ENCODE data around the gene TMEM51. TPM values are rescaled to one million over a fixed set of nuclear protein-coding genes. Genes with fewer than 3 reads are reported as not detected.

The TMEM51 gene
- total and polyA plus RNA-seq, 10 of the 15 experiments (the other 5 are each of a cell fraction or from before 2014, with no cell fraction given) = 0.55 to 4.8 (median 3.1) TPM

- no peak overlapping the region for H3K4me2 ChIP-seq (ENCODE audit: control insufficient read depth, insufficient read depth)
- no peaks in the 10 kb centered on the region for H3K79me2 ChIP-seq (ENCODE audit: control insufficient read depth, insufficient read depth, low read length)
- no peak overlapping the region for H3K9ac ChIP-seq (ENCODE audit: control insufficient read depth, insufficient read depth, low read length)
- no peak overlapping the region for H2AFZ ChIP-seq (ENCODE audit: control insufficient read depth, low read depth, low read length)
- ChIA-PET RAD21 (ENCODE audit: unreplicated experiment) (no interaction called here), SMC1A (ENCODE audit: uncharacterized antibody, unreplicated experiment) (no interaction called here), CTCF (interaction anchor here (1.1 kb wide), 1 partner anchor 208 kb away, joined by 3 read pairs; no protein-coding TSS in a partner anchor), POLR2A (no interaction called here)
- H3K4me1 ChIP-seq (ENCODE audit: control insufficient read depth, insufficient read depth, low read length) = peaks cover 4% of the 10 kb centered on the region
- no TSS peak for BruUV-seq (replicated peaks)
- H3K36me3 ChIP-seq (ENCODE audit: control insufficient read depth in 2 of 2, insufficient read depth in 2 of 2, low read length in 1 of 2) = no peaks in the 10 kb centered on the region
- H3K27ac ChIP-seq (ENCODE audit: control insufficient read depth, insufficient read depth) = no peak overlapping the region
- H3K4me3 ChIP-seq = no peak overlapping the region
- intact Hi-C loops (cut with micrococcal nuclease; ENCODE audit: unreplicated experiment) = no loop called here
- FAIRE-seq (no peak), ATAC-seq (no peak), DNase-seq (ENCODE audit: low read depth, low spot score) (no peak)
- in situ Hi-C loops (cut with MboI) = no loop called here
- H3K9me3 ChIP-seq (replicated peaks; ENCODE audit: control insufficient read depth, insufficient read depth, low read length) = no peaks in the 10 kb centered on the region
- TF ChIP-seq SRF (IDR thresholded peaks at IDR 0.05; ENCODE audit: low read depth in 2 of 2, low read length in 2 of 2) = no peak
- TF ChIP-seq BMI1 (IDR thresholded peaks at IDR 0.05; ENCODE audit: borderline replicate concordance) = no peak
- TF ChIP-seq CBX3 (IDR thresholded peaks at IDR 0.05; ENCODE audit: borderline replicate concordance, low read depth) = no peak
- no peak for TF ChIP-seq RELB (IDR thresholded peaks at IDR 0.05; ENCODE audit: low read depth)
- TF ChIP-seq POLR2AphosphoS2 (IDR thresholded peaks at IDR 0.05; ENCODE audit: low read depth, low read length) = no peak
- TF ChIP-seq ETV6 (conservative IDR thresholded peaks at IDR 0.05 in 1 of 2, IDR thresholded peaks at IDR 0.05 in 1 of 2; ENCODE audit: borderline replicate concordance in 1 of 2, low read depth in 1 of 2) = no peak
- TF ChIP-seq MEF2A (IDR thresholded peaks at IDR 0.05; ENCODE audit: insufficient read depth, low read depth, low read length) = no peak
- TF ChIP-seq SMAD5 (IDR thresholded peaks at IDR 0.05; ENCODE audit: low read depth) = no peak
- TF ChIP-seq RAD21 (IDR thresholded peaks at IDR 0.05; ENCODE audit: insufficient read depth, low read depth, low read length) = no peak
- TF ChIP-seq ZNF592 (IDR thresholded peaks at IDR 0.05) = no peak
- no peak for TF ChIP-seq NBN (IDR thresholded peaks at IDR 0.05)
- no peak for TF ChIP-seq SKIL (IDR thresholded peaks at IDR 0.05; ENCODE audit: low read depth, poor library complexity, severe bottlenecking)
- no peaks in the 10 kb centered on the region for H4K20me1 ChIP-seq (ENCODE audit: control insufficient read depth, insufficient read depth)
- H3K27me3 ChIP-seq (replicated peaks in 1 of 2; ENCODE audit: control insufficient read depth in 2 of 2, insufficient read depth in 2 of 2, low read length in 1 of 2) = no peaks in the 10 kb centered on the region; a peak in 1 of 4 replicates
- 37% methylated on average over 13 of the region's 13 CpGs for WGBS (ENCODE audit: insufficient coverage, insufficient replicate concordance, low lambda C conversion rate, missing lambda C conversion rate)
These were observed 38.7 kb upstream of the TMEM51 start for GRCh38 chr1:15114884-15115283.

All from GM12878 (cell line).